ENCODE data around the gene B3GALNT1. TPM values are rescaled to one million over a fixed set of nuclear protein-coding genes. Genes with fewer than 3 reads are reported as not detected.
A peak's percentile ranks its signal among the peaks of the same experiment; 100 is the strongest.

The B3GALNT1 gene
- total RNA-seq, 1 experiment from 2014 or later = not detected

- in situ Hi-C loops (cut with HindIII; ENCODE audit: low sequenced_read_pairs) = no loop called here
- no peak for DNase-seq (ENCODE audit: low spot score)
Observed at GRCh38 chr3:161083131-161083530, 22.0 kb downstream of the B3GALNT1 start.

DNA sequence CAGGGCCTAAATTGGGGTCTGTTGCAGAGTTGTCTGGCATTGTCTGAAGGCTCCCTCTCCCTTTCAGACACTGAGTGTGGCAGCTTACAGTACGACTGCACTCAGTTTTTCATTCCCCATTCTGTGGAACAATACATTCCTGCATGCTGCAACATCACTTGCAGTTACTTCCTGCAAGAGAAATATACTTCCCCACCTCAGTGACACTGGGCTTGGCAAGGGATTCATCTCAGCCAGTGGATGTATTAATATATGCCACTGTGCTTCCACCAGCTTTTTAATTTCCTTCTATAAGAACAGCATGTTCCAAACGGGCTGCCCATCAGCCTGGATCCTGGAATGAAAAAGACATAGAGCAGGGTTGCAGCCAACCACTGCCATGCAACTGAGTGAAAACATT is 23.1 kb downstream of the B3GALNT1 start:
- in situ Hi-C loops (cut with HindIII; ENCODE audit: low sequenced_read_pairs) = no loop called here
- DNase-seq (ENCODE audit: low spot score) = peak; percentile 53

GRCh38 chr3:161081633-161082032 is 23.5 kb downstream of the B3GALNT1 start:
- in situ Hi-C loops (cut with HindIII; ENCODE audit: low sequenced_read_pairs) = no loop called here
- no peak for DNase-seq (ENCODE audit: low spot score)

DNA sequence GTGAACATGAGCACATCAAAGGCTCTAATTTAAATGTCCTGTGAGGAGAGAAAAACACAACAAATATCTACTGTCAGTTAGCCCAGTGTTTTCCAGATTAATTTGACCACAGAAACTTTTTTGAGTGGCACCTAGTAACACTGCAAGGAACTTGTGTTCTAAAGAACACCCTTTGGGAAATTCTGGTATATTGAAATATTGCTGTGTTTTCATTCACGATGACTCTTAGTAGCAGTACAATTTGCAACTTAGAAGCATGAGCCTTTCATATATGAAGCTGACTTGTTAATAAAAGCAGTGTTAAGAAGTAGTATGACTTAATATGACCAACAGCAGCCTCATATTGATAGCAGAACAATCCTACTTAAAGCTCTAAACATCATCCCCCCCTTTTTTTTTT is 32.0 kb downstream of the B3GALNT1 start:
- in situ Hi-C loops (cut with HindIII; ENCODE audit: low sequenced_read_pairs) = no loop called here
- DNase-seq (ENCODE audit: low spot score) = no peak

GRCh38 chr3:161072751-161073150 is 32.4 kb downstream of the B3GALNT1 start:
- DNase-seq (ENCODE audit: low spot score) = no peak
- in situ Hi-C loops (cut with HindIII; ENCODE audit: low sequenced_read_pairs) = no loop called here

DNA sequence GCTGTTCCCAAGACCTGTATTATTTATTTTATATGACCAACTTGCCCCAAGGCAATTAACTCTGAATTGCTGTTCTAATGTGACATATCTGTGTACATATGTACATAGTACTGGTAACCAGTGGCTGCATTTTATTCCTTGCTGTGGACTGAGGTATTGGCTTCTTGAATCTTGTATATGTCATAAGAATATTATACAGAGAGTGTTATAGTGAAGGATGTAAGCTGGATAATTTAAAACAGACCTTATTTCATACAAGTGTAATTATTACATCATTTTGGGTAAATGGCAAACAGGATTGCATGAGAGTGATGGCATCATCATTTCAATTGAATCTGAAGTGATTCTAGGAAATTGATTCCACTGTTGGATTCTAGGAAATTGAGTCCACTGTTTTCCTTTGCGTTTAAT is 32.9 kb downstream of the B3GALNT1 start:
- DNase-seq (ENCODE audit: low spot score) = no peak
- in situ Hi-C loops (cut with HindIII; ENCODE audit: low sequenced_read_pairs) = no loop called here

DNA sequence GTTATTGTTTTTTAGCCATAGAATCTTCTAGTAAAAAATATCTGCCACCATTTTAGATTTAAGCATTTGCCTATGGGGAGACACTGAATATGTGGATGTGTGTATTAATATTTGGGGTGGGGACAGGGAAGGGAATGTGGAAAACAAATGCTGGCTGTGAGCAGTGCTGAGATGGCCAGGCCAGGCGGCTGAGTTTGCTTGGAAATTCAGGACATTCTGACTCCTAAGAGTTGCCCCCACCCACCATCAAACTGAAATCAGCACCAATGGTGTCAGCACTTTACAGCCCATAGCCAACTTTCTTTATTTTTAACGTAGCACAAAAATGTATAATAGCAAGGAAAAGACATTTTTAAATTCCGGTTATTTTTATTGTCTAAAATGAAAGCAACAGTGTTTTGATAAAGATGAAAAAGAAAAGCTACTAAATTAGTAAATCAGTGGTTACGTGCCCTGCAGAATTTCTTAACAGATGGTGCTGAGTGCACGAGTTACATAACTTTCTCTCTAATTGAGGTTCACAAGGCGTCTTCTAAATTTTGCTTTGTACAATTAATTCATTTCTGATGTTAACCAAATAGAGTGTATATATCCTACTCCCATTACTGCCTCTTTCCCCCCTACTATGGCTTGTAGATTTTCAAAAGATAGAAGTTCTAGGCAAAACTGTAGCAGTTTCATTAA is 34.0 kb downstream of the B3GALNT1 start:
- in situ Hi-C loops (cut with HindIII; ENCODE audit: low sequenced_read_pairs) = no loop called here
- peak; percentile 78 for DNase-seq (ENCODE audit: low spot score)

DNA sequence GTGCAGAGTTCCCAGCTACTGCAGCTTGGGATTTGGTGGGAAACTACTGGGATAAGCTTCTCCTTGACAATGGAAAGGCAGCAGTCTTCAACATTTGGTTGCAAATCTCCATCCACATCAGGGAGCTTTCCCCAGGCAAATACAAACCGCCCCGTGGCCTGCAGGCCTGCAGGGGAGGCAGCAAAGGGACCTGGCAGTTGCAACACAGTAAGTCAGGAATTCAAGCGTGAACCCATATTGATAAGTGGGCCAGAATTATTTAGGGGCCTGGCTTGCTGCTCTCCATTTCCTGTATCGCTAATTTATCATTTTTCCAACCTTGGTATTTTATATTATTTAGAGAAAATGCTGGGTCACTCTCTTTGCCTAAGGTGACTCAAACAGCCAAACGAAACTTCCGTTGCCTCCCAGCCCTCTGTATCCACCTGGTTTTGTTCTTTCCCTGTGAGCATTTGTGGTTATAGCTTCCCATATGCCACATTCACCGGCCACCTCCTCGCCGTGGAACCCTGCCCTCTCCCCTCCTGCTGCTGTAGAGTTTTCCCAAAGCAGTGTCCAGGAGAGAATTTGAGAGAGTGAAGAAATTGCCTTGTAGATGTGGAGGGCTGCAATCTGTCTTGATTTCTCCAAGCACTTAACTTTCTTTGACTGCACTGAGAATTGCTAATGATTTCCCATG is 34.8 kb downstream of the B3GALNT1 start:
- in situ Hi-C loops (cut with HindIII; ENCODE audit: low sequenced_read_pairs) = no loop called here
- DNase-seq (ENCODE audit: low spot score) = peak; percentile 72

DNA sequence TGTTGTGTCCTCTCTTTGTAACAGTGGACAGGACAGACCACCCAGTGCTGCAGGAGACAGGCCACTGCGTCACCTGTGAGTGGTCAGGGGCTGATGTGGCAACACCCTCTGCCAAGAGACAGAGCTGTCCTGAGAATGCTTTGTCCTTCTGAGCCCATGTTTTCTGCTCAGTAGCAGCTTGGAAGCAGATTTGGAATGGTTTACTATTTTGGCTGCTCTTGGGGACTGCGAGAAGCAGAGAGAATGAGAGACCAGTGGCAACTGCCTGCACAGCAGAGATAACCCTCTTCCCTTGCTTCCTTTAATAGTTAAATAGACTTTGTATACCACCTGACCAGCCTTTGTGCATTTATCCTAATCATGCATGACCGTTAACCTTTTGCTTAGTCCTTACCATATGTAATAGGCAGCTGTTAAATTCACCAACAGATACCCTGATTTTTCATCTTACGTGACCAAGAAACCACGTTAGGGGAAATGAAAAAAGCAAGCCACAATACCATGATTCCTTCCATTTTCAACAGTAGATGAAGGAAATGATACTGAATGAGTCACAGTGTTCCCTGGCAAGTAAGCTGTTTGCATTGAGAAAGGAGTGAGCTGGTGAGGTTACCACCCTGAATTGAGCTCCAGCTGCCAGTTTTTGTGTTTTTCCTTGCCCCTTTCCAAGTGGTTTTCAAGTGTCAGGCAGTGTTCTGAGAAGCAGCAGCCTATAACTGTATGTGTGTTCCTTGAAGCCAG is 35.5 kb downstream of the B3GALNT1 start:
- DNase-seq (ENCODE audit: low spot score) = peak; percentile 59
- in situ Hi-C loops (cut with HindIII; ENCODE audit: low sequenced_read_pairs) = no loop called here

DNA sequence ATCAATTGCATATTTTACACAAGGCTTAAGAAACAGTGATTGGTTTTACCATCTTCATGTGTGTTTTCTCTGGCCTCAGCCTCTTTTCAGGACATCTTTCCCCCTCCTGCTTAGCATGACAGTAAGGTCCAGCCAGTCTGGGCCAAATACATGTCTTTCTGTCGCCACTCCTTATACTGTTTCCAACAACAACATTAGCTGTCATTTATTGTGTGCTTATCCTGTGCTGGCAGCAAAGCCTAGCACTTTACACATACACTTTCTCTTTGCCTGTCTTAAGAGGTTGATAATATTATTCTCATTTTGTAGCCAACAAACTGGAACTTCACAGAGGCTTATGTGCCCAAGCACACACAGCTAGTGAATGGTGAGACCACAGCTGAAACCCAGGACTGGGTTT is 37.8 kb downstream of the B3GALNT1 start:
- in situ Hi-C loops (cut with HindIII; ENCODE audit: low sequenced_read_pairs) = no loop called here
- no peak for DNase-seq (ENCODE audit: low spot score)

- in situ Hi-C loops (cut with HindIII; ENCODE audit: low sequenced_read_pairs) = no loop called here
- DNase-seq (ENCODE audit: low spot score) = no peak
Observed at GRCh38 chr3:161066930-161067329, 38.2 kb downstream of the B3GALNT1 start.

DNA sequence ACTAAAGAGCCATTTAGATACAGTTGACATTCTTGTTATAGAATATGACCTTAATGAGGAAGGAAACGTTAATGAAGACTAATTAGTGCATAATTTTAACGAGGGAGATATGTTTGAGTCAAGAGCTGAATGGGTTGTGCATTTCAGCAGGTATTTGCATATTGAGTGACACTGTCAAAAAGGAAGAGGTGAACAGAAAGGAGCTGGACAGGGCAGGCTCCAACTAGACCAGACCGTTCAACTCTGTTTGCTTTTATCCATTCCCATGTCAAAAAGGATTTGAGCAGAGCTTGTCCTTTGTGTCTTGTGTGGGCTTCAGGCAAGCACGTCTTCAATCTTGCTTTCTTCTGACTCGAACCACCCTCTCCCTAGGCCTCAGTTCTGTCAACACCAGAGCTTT is 40.7 kb downstream of the B3GALNT1 start:
- in situ Hi-C loops (cut with HindIII; ENCODE audit: low sequenced_read_pairs) = no loop called here
- no peak for DNase-seq (ENCODE audit: low spot score)

- no peak for DNase-seq (ENCODE audit: low spot score)
- in situ Hi-C loops (cut with HindIII; ENCODE audit: low sequenced_read_pairs) = no loop called here
Observed at GRCh38 chr3:161054860-161055604, 50.1 kb downstream of the B3GALNT1 start.

DNA sequence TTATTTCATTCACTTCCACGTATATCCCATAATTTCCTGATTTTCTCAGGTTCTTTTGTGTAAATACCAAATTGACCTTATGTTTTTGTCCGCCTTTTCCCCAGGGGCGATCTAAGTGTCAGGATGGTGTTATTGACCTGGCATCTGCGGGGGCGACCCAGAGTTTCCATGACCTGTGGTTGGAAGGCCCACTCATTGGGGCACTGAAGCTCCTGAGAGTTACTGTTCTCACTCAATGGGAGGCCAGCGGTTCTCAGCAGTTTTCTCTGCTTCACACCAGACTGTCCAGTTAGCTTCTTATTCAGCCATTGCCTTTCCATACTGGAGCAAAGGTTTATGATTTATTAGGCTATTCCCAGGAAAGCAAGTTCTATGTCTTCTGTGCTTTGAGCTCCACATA is 53.3 kb downstream of the B3GALNT1 start:
- no peak for DNase-seq (ENCODE audit: low spot score)
- in situ Hi-C loops (cut with HindIII; ENCODE audit: low sequenced_read_pairs) = no loop called here

DNA sequence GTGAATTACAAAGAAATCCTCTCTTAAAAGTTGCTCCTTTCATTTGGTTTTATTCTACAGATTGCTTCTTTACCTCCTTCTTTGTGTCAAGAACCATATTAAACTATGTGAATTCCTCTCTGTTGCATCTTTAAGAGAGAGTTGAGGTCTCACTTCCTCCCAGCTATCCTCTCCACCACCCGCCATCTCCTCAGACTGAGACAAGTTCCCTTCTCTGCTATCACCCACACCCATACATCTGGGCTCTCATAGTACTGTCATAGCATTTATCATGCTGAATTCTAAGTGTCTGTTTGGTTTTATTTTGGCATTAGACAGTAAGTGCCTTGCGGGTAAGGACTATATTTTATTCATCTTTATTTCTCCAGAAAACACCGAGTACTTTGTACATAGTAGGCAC is 54.2 kb downstream of the B3GALNT1 start:
- no peak for DNase-seq (ENCODE audit: low spot score)
- in situ Hi-C loops (cut with HindIII; ENCODE audit: low sequenced_read_pairs) = no loop called here

DNA sequence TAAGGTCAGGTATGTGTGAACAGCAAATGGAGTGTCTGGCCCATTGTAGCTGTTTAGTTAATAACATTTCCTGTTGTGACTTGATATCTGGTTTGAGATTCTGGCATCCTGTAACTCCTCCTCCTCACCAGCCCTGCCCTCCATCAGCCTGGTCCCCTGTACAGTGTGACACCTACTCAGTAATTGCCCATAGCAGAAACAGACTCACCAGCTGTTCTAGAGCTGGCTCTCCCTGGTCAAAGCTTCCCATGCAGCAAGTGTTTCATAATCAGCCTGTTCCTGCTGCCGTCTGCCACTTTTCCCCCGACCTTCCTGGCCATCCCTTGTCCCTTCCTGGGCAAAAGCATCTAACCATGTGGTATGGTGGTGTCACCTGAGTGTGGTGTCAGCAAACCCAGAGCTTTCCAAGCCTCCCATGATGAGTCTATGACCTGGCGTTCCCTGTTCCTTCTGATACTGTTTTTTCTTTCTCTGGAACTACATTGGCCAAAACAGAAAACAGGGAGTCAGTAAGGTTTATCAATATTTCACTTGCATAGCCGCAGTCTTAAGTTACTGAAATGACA is 55.4 kb downstream of the B3GALNT1 start:
- DNase-seq (ENCODE audit: low spot score) = no peak

DNA sequence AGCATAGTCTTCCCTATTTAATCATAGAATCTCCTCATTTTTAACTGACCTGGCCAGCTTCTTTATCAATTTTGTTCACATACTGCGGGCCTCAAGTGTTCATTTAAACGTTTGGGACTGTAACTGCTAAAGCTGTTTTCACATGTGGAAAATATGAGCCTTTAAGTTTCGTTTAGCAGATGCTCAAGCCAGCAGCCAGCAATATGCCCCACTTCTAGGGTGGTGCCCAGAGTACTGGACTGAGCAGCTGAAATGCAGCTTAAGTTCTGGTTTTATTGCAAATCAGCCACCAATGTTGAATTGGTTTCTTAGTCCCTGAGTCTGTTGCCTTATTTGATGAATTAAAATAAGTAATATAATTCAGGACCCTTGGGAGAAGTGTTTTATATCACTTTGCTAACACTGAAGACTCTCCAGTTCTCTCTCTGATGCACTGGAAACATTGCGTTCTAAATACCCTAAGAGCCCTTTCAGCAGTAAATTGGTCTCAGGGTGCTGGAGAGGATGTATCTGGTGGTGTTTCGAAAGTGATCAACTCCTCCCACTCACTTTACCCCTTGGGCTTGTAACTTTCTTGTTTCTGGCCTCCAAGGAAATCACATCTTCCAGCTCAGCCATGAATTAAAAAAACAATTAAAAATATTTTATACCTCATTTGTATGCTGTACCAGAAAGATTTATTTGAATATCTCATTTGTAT is 61.7 kb downstream of the B3GALNT1 start:
- in situ Hi-C loops (cut with HindIII; ENCODE audit: low sequenced_read_pairs) = no loop called here
- no peak for DNase-seq (ENCODE audit: low spot score)

More for the DNA sequence above, 55.4 kb downstream of the B3GALNT1 start:
- in situ Hi-C loops (cut with HindIII; ENCODE audit: low sequenced_read_pairs) = no loop called here

DNA sequence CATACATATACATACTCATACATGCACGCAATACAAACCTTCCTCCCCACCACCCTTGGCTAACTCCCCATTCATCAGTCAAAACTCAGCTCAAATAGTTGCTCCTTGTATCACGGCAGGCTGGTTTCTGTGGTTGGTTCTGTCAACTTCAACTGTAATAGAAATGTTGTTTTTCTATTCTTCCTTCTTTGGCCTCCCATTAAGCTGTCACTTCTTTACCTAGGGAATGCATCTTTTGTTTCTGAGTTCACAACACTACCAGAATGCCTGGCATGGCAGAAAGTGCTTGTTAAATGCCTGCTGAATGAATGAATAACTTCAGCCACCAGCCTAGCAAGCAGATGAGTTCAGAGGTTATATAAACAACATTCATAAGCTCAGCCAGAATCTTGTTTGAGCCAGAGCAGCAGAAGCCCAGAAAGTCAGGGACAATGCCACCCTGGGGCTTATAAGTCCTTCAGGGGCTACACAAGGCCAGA is 63.1 kb downstream of the B3GALNT1 start:
- no peak for DNase-seq (ENCODE audit: low spot score)
- in situ Hi-C loops (cut with HindIII; ENCODE audit: low sequenced_read_pairs) = no loop called here

DNA sequence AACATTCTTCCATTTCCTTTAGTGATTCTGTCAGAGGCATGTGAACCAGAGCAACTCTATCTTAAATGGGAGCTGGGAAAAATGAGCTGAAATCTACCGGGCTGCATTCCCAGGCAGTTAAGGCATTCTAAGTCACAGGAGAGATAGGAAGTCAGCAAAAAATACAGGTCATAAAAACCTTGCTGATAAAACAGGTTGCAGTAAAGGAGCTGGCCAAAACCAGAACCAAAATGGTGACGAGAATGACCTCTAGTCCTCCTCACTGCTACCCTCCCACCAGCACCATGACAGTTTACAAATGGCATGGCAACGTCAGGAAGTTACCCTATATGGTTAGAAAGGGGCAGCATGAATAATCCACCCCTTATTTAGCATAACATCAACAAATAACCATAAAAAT is 66.4 kb downstream of the B3GALNT1 start:
- in situ Hi-C loops (cut with HindIII; ENCODE audit: low sequenced_read_pairs) = no loop called here

More for the DNA sequence above, 66.4 kb downstream of the B3GALNT1 start:
- DNase-seq (ENCODE audit: low spot score) = no peak
